Parathyroid adenoma (tissue), 2 donors: ENCODE data around the gene SLC1A7.

Source experiments
- H2AFZ ChIP-seq: fragments of 300-600 bp; sonication (generic); one replicate; pipeline ENCODE4 v1.7.0; 2017; ENCODE audit warnings: antibody characterized with exemption, mild to moderate bottlenecking
- H3K27ac ChIP-seq: fragments of 300-600 bp; sonication (generic); one replicate; pipeline ENCODE4 v1.7.0; 2017
- H3K27me3 ChIP-seq: fragments of 300-600 bp; sonication (generic); one replicate; pipeline ENCODE4 v1.7.0; 2017; ENCODE audit warnings: low read length; ENCODE audit not compliant: control insufficient read depth, insufficient read depth
- H3K36me3 ChIP-seq: fragments of 300-600 bp; sonication (generic); one replicate; pipeline ENCODE4 v1.7.0; 2017; ENCODE audit warnings: low read length; ENCODE audit not compliant: control insufficient read depth, insufficient read depth
- H3K4me1 ChIP-seq: fragments of 300-600 bp; sonication (generic); one replicate; pipeline ENCODE4 v1.7.0; 2017; ENCODE audit warnings: control low read depth
- H3K4me2 ChIP-seq: fragments of 300-600 bp; sonication (generic); one replicate; pipeline ENCODE4 v1.7.0; 2017; ENCODE audit warnings: low read length
- H3K4me3 ChIP-seq: fragments of 300-600 bp; sonication (generic); one replicate; pipeline ENCODE4 v1.7.0; 2017; ENCODE audit warnings: low read depth, low read length
- H3K79me2 ChIP-seq: fragments of 300-600 bp; sonication (generic); one replicate; pipeline ENCODE4 v1.7.0; 2017; ENCODE audit warnings: control low read depth
- H3K9ac ChIP-seq: fragments of 300-600 bp; sonication (generic); one replicate; pipeline ENCODE4 v1.7.0; 2017; ENCODE audit warnings: mild to moderate bottlenecking
- H3K9me3 ChIP-seq: fragments of 300-600 bp; sonication (generic); one replicate; pipeline ENCODE4 v1.7.0; 2017; ENCODE audit warnings: low read length; ENCODE audit not compliant: control insufficient read depth
- TF ChIP-seq, protein P1 (sequence below): fragments of 300-600 bp; sonication (generic); IDR thresholded peaks from one replicate; pipeline ENCODE4 v1.7.0; 2017; ENCODE audit warnings: antibody characterized with exemption, mild to moderate bottlenecking
- donor health status: primary hyperparathyroidism.

SLC1A7 gene

DNA sequence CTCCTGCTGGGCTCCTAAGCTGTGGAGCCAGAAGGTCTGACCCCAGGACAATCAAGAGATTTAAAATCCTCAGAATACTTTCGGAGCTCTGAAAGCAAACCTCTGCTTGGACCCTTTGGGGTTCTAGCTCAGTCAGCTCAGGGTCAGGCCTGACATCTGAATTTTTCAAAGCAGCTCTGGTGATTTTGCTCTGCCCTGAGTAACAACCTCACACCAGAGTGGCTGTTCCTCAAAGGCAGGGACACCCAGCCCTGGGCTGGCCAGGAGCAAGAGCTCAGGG is 11.9 kb downstream of the SLC1A7 start:
- Histone ChIP-seq H3K4me2 (no peak overlapping the region), H3K4me1 (no peaks in the 10 kb centered on the region)
- TF ChIP-seq, protein P1, sequence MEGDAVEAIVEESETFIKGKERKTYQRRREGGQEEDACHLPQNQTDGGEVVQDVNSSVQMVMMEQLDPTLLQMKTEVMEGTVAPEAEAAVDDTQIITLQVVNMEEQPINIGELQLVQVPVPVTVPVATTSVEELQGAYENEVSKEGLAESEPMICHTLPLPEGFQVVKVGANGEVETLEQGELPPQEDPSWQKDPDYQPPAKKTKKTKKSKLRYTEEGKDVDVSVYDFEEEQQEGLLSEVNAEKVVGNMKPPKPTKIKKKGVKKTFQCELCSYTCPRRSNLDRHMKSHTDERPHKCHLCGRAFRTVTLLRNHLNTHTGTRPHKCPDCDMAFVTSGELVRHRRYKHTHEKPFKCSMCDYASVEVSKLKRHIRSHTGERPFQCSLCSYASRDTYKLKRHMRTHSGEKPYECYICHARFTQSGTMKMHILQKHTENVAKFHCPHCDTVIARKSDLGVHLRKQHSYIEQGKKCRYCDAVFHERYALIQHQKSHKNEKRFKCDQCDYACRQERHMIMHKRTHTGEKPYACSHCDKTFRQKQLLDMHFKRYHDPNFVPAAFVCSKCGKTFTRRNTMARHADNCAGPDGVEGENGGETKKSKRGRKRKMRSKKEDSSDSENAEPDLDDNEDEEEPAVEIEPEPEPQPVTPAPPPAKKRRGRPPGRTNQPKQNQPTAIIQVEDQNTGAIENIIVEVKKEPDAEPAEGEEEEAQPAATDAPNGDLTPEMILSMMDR: no peak

DNA sequence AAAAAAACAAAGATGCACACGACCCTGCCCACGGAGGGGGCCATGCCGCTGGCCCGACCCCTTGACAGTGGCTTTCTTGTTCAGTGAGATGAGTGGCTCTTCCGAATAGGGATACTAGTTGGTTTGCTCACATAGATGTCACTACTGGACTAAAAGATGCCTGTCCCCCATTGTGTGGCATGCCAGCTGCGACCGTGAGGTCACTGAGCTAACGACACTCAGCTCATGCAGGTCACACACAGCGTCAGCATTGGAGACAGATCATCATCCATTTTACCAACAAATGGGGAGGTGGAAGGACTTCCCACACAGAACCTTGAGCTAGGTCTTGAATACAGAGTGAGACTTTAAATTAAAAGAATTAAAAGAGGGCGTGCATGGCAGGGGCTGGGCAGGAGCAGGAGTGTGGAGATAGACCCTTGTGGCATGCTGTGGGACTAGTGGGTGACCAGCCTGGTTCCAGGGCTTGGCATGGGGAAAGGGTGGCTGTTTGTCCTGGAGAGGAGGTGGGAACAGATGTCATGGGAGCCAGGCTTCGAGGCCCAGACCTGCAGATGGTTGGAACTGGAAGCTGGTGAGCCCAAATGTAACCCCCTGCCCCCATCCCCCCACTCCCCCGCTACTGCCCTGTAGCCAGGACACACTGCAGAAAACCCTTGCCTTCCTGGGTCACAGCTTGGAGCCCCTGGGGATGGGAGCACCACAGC is 12.4 kb downstream of the SLC1A7 start:
- Histone ChIP-seq H3K9ac (no peak overlapping the region), H3K4me1 (no peaks in the 10 kb centered on the region), H3K27ac (no peak overlapping the region), H2AFZ (no peak overlapping the region), H3K36me3 (no peaks in the 10 kb centered on the region), H3K4me2 (no peak overlapping the region), H3K27me3 (no peaks in the 10 kb centered on the region), H3K9me3 (no peaks in the 10 kb centered on the region), H3K4me3 (no peak overlapping the region), H3K79me2 (no peaks in the 10 kb centered on the region)
- TF ChIP-seq, protein P1: no peak

More for the DNA sequence above, 11.9 kb downstream of the SLC1A7 start:
- Histone ChIP-seq H3K4me3 (no peak overlapping the region), H3K9me3 (no peaks in the 10 kb centered on the region), H3K9ac (no peak overlapping the region), H3K27me3 (no peaks in the 10 kb centered on the region), H3K27ac (no peak overlapping the region), H2AFZ (no peak overlapping the region), H3K79me2 (no peaks in the 10 kb centered on the region), H3K36me3 (no peaks in the 10 kb centered on the region)

DNA sequence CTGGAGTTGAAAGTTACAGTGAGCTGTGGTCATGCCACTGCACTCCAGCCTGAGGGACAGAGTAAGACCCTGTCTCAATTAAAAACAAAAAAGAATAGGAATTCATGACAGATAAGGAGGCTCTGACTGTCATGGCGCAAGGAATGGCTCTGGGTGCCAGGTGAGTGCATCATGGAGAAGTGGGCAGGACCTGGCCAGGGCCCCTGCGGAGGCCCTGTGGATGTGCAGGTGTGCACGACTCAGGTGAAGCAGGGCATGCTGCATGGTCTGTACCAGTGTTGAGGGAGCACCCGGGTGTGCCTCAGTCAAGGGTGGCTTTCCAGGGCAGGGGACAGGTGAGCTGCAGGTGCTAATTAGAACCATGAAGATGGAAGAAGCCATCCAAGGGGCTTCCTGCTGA is 14.0 kb downstream of the SLC1A7 start:
- H3K4me2 ChIP-seq: no peak overlapping the region
- no peaks in the 10 kb centered on the region for H3K79me2 ChIP-seq
- no peaks in the 10 kb centered on the region for H3K27me3 ChIP-seq
- no peak overlapping the region for H3K4me3 ChIP-seq
- H2AFZ ChIP-seq: no peak overlapping the region
- H3K36me3 ChIP-seq: no peaks in the 10 kb centered on the region
- no peaks in the 10 kb centered on the region for H3K9me3 ChIP-seq
- no peaks in the 10 kb centered on the region for H3K4me1 ChIP-seq
- no peak overlapping the region for H3K9ac ChIP-seq
- no peak overlapping the region for H3K27ac ChIP-seq
- TF ChIP-seq, protein P1: no peak

DNA sequence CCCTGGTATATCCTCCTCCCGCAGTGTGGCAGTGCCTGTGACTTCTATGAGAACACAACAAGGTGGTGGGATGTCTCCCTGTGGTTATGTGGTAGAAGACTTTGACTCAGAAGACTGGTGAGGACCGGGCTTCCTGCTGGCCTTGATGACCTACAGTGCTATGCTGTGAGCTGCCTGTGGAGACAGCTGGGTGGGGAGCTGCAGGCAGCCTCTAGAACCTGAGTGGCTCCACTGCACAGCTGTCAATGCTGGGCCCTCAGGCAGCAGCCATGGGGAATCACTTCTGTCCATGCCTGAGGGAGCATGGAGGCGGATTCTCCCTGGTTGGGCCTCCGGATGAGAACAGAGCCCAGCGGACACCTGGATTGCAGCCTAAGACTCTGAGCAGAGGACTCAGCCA is 14.9 kb downstream of the SLC1A7 start:
- H3K4me1 ChIP-seq: no peaks in the 10 kb centered on the region
- TF ChIP-seq, protein P1: no peak

DNA sequence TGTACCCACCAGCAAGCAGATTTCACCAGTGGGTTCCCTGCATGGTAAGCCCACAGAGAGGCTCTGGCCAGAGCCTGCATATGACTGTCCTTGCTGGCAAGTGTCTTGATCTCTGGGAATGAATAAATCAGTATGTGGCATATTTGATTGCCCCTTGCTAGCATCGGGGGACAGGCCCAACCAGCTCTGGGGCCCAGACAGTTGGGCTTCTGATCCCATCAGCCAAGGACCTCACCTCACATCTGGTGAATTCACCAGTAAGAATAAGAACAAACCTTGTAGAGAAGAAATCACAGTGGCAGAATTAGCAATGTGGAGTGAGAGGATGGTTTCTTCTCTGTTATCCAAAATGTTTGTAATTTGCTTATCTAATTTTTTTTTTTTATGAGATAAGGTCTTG is 15.9 kb downstream of the SLC1A7 start:
- H3K4me3 ChIP-seq: no peak overlapping the region
- no peaks in the 10 kb centered on the region for H3K9me3 ChIP-seq
- H3K79me2 ChIP-seq: no peaks in the 10 kb centered on the region
- TF ChIP-seq, protein P1: no peak
- no peak overlapping the region for H3K4me2 ChIP-seq
- H3K9ac ChIP-seq: no peak overlapping the region
- no peaks in the 10 kb centered on the region for H3K36me3 ChIP-seq
- no peaks in the 10 kb centered on the region for H3K4me1 ChIP-seq
- no peak overlapping the region for H2AFZ ChIP-seq
- H3K27me3 ChIP-seq: no peaks in the 10 kb centered on the region
- H3K27ac ChIP-seq: no peak overlapping the region

More for the DNA sequence above, 14.9 kb downstream of the SLC1A7 start:
- no peak overlapping the region for H3K4me2 ChIP-seq
- H3K9ac ChIP-seq: no peak overlapping the region
- no peaks in the 10 kb centered on the region for H3K36me3 ChIP-seq
- no peaks in the 10 kb centered on the region for H3K27me3 ChIP-seq
- H3K4me3 ChIP-seq: no peak overlapping the region
- no peak overlapping the region for H2AFZ ChIP-seq
- no peaks in the 10 kb centered on the region for H3K79me2 ChIP-seq
- no peak overlapping the region for H3K27ac ChIP-seq
- no peaks in the 10 kb centered on the region for H3K9me3 ChIP-seq
